ENCODE results near the gene GCLM.
"Not testable (repeated sequence)": the region's sequence is repeated elsewhere in the genome, so short reads cannot be mapped to it uniquely, and the experiment has no call there.

Gene GCLM, protein sequence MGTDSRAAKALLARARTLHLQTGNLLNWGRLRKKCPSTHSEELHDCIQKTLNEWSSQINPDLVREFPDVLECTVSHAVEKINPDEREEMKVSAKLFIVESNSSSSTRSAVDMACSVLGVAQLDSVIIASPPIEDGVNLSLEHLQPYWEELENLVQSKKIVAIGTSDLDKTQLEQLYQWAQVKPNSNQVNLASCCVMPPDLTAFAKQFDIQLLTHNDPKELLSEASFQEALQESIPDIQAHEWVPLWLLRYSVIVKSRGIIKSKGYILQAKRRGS

GRCh38 chr1:93909146-93910050 lies at the start of gene GCLM:
TSS of gene GCLM (minus strand) at chr1:93909430. CDS start at chr1:93909163, 267 bp downstream.
- peak; percentile 95 for DNase-seq (ENCODE audit: low read depth)

- DNase-seq (ENCODE audit: low read depth): no peak
Observed at GRCh38 chr1:93958726-93959100, 49.5 kb upstream of the GCLM start.

DNA sequence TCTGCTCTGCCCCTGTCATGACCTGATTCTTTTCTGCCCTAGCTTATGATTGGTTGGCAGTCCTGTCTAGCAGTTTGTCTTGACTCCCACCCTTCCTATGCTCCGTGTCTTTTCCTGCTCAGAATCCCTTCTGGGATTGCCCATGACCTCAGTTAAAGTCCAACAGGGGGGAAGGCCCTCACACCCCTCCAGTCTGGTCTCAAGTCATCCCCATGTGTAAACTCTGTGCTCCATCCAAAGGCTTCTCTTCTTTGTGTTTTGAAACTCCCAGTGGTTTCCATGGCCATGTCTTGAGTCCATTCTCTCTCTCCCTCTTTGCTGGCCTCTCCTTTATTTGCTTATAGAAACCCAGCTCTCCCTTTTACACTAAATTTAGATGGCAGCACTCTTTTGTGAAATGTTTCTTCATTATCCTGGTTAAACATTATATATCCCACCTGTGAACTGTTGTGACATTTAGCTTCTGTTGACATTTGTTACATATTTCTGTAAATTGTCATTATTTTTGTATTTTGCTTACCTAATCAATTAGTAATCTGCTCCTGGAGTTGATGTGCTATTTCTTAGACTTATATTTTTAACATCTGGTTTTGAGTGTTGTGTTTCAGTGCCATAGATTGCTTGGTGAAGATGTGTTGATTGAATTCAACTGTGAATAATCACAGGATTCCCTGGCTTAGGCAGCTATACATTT lies 48.9 kb upstream of the GCLM start:
- DNase-seq (ENCODE audit: low read depth): no peak

- DNase-seq (ENCODE audit: low read depth): no peak
Observed at GRCh38 chr1:93955765-93956164, 46.5 kb upstream of the GCLM start.

- not testable (repeated sequence) for DNase-seq (ENCODE audit: low read depth)
Observed at GRCh38 chr1:93947002-93947686, 37.9 kb upstream of the GCLM start.

DNA sequence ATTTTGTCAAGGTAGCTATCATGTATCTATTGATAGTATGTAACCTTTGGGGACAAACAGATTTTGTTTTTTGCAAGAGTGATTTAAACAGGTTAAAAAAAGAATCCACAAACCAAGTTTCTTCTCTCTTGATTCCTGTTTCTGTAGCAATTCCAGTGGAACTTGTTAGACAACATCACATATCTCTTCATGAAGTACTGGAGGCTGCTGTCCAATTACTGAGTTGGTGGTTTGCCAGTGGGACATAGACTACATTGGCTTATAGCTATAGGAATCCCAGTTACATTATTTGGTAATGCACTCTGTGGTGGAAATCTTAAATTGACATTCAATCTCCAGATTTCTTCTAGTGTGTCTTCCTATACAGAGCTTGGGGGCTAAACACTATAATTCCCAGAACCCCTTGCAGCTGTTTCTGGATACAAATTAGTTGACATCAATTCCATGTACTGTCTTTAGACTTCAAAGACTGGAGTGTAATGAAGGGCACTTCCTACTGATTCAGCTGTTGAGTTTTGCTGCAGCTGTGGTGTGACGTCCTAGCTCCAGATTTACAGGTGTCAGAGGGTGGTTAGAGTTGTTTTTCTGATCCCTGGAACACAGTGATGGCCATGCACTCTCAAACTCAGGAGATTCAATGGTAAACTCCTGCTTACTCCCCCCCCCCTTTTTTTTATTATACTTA lies 29.4 kb upstream of the GCLM start:
- DNase-seq (ENCODE audit: low read depth): no peak

GRCh38 chr1:93937997-93938396 lies 28.8 kb upstream of the GCLM start:
- DNase-seq (ENCODE audit: low read depth): no peak

DNA sequence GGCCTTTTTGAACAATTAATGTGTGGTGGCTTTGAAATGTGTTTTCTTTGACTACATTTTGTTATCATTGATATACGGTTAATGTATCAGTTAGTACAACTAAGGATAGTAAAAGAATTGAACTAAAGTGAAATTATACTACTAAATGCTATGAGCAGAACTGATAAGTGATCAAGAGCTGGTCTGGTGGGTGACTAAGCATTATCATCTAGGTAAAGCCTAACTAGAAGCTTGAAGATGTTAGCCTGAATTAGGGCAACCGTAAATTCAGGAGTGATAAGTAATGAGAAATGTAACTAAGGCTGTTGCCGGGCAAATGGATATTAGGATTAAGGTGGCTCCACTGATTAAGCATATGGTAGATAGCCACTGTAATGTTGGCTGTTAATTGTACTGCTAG lies 16.0 kb upstream of the GCLM start:
- DNase-seq (ENCODE audit: low read depth): no peak

DNA sequence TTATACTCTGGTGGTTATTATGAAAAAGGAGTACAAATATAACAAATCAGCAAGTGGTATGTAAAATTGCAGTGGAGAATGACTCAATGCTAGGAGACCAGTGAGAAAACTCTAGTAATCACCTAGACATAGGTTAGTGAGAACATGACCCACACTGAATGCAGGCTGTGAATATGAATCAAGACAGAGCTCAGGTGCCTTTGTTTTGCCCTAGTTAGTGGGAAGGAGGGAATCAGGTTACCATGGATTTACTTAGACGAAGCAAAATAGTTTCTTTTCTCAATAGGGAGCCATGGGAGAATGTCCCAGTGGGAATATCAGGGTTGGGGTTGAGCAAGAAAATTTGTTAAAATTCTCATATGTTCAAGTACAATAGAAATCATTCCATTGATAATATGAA lies 10.6 kb upstream of the GCLM start:
- no peak for DNase-seq (ENCODE audit: low read depth)

DNA sequence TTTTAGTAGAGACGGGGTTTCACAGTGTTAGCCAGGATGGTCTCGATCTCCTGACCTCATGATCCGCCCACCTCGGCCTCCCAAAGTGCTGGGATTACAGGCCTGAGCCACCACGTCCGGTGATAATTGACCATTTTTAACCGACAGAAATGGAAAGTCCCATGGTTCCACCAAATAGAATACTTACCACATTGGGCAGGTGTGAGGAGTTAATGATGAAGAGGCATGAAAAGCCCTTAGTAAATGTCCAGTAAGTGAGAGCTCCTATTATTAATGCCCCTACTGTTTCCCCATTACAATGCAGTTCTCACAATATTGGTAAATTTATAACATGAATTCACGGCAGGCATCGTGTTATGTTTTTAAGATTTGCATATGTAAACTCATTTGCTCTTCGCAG lies 8.1 kb upstream of the GCLM start:
- DNase-seq (ENCODE audit: low read depth): no peak

DNA sequence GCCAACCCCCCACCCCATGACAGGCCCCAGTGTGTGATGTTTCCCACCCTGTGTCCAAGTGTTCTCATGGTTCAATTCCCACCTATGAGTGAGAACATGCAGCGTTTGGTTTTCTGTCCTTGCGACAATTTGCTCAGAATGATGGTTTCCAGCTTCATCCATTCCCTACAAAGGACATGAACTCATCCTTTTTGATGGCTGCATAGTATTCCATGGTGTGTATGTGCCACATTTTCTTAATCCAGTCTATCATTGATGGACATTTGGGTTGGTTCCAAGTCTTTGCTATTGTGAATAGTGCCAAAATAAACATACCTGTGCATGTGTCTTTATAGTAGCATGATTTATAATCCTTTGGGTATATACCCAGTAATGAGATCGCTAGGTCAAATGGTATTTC lies 1.6 kb upstream of the GCLM start:
- not testable (repeated sequence) for DNase-seq (ENCODE audit: low read depth)

DNA sequence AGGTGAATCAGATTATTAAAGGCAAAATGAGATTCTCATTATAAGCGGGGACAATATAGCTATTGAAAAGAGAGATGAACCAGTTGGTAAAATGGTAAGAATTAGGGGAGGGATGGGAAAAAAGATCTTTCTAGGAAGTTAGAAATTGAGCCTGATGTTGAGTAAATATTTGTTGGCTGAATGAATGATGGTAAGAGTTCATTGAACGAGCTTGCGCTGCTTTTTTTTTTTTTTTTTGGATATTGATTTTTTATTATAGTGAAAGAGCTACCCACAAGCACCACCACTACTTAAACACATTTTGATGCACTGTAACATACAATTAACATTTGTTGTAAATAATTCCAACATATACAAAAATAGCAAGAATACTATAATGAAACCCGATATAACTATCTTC lies 1.1 kb upstream of the GCLM start:
- DNase-seq (ENCODE audit: low read depth): no peak

DNA sequence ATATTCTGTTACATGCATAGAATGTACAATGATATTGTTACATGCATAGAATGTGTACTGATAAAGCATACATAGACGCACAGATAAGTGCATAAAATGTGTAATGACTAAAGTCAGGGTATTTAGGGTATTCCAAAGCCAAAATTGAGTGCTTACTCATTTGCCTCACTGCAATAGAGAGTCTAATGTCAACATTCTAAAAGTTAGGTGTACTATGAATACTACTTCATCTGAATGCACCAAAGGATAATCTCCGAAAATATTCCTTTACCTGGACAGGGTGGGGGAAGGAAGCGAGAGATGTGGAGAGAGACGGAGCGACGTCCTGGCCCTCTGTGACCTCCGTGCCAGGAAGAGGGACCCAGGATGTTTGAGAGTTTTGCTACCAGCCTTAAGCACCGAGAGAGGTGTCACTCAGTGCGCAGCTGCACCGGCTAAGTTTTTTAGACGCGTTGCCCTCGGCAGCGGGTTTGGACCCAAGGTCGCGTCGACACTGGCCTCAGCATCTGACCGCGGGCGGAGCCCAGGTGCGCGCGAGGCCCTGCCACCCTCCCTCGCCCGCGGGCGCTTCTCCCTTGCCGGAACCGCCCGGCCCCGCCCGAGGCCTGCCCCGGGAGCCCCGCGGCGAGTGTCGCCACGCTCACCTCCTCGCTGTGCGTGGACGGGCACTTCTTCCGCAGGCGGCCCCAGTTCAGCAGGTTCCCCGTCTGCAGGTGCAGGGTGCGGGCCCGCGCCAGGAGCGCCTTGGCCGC lies 660 bp downstream of the GCLM start:
- no peak for DNase-seq (ENCODE audit: low read depth)

DNA sequence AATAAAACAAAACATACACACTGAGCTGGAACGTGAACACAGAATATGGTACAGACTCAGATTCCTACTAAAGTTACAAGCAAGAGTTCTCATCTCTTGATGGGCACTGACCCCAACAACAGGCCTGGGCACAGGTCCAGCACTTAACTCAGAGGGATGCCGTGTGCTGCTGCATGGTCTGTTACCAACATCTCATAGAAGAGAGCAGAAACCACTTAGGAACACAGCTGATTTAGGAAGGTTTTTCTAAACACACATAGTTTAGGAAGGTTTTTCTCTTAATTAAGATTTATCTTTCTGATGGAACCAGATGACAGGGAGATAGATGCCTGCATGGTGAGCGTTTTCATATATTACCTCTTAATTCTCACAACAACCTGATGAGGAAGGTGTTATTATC lies 1.5 kb downstream of the GCLM start:
- peak; percentile 62 for DNase-seq (ENCODE audit: low read depth)

DNA sequence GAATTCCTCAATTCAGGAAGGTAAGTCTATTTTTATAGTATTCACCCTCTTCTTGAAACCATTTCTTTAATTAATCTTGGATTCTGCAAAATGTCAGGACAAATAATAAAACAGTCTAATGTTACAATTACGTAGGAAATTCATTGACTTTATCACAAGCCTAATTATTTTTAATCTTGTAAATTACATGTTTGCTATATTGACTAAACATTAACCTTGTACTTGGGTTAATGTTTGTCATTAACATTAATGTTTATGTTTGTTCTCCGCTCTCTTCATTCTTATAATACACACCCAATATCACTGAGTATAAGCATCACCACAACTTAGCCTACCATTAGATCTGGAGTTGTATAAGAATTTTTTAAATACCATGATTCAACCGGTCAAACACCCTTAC lies 2.8 kb downstream of the GCLM start:
- no peak for DNase-seq (ENCODE audit: low read depth)

- DNase-seq (ENCODE audit: low read depth): peak; percentile 14
Observed at GRCh38 chr1:93905734-93906133, 3.5 kb downstream of the GCLM start.

- DNase-seq (ENCODE audit: low read depth): peak; percentile 30
Observed at GRCh38 chr1:93905051-93905450, 4.2 kb downstream of the GCLM start.

DNA sequence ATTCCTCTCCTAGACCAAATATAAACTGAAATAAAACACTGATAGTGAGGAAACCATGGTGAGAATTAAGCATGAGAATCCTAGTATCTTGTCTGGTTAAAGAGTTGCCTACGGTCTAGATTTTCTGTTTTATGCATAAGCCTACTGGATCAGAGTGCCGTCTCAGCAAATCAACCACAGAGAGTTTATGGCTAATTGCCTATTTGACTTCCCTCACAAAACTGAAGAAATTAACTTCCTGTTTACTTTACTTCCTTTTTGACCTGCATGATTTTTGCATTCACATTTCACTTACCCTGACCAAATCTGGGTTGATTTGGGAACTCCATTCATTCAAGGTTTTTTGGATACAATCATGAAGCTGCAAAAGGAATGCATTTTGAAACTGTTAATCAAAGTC lies 5.0 kb downstream of the GCLM start:
- DNase-seq (ENCODE audit: low read depth): no peak

DNA sequence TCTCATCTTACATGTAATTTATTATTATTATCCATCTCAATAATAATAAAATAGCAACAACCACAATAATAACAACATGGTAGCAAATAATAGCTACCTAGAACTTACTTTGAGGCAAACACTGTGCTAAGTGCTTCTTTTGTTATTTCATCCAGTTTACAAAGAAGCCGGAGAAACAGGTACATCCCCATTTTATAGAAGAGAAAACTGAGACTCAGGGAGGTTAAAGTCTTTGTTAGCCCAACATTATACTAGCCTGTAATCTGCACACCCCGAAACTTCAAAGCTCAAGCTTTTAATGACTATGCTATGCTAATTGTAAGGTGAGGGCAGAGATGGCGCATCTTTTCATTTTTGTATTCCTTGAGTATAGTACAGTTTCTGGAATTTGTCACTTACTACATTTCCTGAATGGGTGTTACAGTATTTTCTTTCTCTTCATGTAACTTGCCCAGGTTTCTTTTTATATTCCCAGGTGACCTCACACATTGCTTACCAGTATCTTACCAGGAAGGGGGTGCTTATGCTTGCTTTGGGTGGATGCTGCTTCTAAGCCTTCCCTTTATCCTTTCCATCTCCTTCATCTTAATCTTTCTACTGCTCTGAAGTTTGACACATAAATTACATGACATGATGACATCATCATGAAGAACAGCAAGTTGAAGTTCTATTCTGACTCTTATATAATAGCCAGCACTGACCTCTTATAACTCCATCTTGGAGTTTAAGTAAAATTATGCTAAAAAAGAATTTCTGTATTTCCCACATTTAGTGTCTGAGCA lies 8.3 kb downstream of the GCLM start:
- no peak for DNase-seq (ENCODE audit: low read depth)

DNA sequence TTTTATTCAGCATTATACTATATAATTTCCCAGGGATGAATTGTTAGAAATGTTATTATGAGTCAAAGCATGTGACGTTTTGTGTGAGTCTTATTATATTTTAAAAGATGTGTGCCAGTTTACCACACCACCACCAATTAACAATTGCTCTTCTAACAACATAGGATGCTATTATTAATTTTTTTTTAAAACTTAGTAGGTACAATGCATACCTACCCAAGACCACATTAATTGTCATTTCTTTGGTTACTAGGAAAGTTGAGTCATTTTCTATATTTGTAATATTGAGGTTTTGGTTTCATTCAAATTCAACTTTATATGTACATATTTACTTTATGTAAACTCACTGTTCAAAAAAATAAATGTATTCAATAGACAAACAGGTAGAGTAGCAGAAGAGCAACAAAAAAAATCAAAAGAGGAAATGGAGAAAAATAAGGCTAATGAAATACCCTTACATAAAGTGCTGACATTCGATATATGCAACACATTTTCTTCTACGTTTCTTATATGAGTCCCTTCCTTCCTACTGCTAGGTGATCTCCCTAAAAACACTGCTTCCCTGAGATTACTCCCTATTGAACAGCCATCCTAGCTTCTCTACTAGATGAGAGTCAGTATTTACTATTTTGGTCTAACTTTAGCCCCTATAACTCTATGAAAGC lies 9.6 kb downstream of the GCLM start:
- DNase-seq (ENCODE audit: low read depth): no peak
